ENCODE results near the gene PHKA2. TPM values are rescaled to one million over a fixed set of nuclear protein-coding genes. Genes with fewer than 3 reads are reported as not detected.

The PHKA2 gene
- total RNA-seq, 1 donor = 8.2 TPM

DNA sequence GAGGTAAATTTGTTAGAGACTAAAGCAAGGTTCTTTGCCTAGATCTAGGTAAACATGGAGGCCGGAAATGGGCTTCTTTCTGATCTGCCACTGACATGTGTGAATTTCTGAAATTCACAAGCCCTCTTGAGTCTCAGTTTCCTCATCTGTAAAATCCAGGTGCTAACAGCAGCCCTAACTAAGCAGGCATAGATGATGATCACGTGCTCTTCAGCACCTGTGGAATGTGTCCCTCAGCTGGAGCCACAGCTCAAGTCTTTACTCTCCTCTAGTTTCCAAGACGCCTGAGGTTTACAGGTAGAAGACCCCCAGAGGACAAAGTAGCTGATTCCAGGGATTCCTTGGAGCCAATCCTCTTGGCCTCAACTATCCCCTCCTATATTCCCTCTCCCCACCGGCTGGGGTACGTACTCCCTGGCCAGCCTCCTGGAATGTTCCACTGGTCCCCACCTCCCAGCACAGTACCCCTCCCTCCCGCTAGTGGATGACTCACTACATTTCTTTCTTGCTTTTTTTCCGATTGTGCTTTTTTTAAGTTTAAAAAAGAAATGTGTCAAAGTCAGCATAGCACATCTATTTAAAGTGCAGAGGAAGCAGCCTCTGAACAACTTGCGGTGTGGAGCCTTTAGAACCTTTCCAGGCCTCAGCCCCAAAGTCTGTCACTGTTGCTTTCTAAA lies 98.4 kb downstream of the PHKA2 start:
- no peak overlapping the region for H3K4me3 ChIP-seq (ENCODE audit: low read depth, low read length)
- DNase-seq (ENCODE audit: low read depth) = no peak

DNA sequence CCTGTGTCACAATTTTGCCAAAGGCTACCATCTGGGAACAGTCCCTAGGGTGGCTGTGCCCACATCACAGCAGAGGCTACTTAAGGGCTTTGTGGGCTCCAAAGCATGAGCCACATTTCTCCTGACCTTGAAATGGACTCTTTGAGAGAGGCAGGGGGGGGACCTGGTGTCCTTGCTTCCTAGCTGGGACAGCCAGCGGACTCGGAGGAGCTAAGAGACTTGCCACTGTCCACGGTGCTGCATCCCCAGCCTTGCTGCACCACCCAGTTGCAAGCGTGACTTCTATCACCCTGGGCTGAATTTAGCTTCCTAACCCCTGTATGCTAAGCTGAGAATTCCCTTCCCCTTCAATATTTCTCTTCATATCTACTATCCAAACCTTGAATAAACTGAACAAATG lies 99.0 kb downstream of the PHKA2 start:
- no peak overlapping the region for H3K4me3 ChIP-seq (ENCODE audit: low read depth, low read length)
- TF ChIP-seq, protein P1, sequence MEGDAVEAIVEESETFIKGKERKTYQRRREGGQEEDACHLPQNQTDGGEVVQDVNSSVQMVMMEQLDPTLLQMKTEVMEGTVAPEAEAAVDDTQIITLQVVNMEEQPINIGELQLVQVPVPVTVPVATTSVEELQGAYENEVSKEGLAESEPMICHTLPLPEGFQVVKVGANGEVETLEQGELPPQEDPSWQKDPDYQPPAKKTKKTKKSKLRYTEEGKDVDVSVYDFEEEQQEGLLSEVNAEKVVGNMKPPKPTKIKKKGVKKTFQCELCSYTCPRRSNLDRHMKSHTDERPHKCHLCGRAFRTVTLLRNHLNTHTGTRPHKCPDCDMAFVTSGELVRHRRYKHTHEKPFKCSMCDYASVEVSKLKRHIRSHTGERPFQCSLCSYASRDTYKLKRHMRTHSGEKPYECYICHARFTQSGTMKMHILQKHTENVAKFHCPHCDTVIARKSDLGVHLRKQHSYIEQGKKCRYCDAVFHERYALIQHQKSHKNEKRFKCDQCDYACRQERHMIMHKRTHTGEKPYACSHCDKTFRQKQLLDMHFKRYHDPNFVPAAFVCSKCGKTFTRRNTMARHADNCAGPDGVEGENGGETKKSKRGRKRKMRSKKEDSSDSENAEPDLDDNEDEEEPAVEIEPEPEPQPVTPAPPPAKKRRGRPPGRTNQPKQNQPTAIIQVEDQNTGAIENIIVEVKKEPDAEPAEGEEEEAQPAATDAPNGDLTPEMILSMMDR (IDR thresholded peaks at IDR 0.05; ENCODE audit: insufficient read depth, low read depth, low read length) = no peak
- DNase-seq (ENCODE audit: low read depth) = no peak

More for the DNA sequence above, 98.4 kb downstream of the PHKA2 start:
- TF ChIP-seq, protein P1 (IDR thresholded peaks at IDR 0.05; ENCODE audit: insufficient read depth, low read depth, low read length) = no peak

DNA sequence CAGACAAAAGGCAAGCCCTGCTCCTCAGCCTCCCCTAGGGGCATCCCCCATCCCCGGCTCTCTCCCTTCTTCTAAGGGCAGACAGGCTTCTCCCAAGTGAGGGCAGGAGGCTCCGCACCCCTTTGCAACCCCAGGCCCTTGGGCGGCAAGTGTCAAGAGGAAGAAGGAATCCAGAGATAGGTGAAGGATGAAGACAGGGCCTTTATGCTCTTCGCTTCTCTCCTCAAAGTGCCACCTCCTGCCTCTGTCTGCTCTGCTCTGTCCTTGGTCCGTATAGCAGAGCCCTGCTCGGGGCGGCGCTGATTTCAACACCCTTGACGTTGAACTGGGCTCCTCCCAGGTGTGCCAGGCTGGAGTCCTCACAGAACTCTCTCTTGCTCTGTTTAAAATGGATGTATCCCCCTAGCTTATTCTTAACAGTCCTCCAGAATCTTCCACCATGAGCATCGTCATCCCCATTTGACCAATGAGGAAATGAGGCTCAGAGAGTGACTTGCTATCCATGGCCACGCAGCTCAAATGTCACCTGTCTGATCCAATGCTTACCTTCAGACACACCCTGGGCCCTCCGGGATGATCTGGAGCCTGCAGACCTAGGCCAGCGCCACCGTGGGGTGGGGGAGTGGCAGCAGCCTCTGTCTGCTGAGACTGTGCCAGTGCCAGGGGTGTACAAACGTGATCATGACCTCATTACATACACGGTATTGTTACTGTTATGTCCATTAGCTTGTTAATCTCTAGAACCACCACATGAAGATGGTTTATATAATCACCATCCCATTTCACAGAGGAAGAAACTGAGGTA lies 99.8 kb downstream of the PHKA2 start:
- DNase-seq (ENCODE audit: low read depth) = no peak
- TF ChIP-seq, protein P1 (IDR thresholded peaks at IDR 0.05; ENCODE audit: insufficient read depth, low read depth, low read length) = no peak
- H3K4me3 ChIP-seq (ENCODE audit: low read depth, low read length) = no peak overlapping the region

DNA sequence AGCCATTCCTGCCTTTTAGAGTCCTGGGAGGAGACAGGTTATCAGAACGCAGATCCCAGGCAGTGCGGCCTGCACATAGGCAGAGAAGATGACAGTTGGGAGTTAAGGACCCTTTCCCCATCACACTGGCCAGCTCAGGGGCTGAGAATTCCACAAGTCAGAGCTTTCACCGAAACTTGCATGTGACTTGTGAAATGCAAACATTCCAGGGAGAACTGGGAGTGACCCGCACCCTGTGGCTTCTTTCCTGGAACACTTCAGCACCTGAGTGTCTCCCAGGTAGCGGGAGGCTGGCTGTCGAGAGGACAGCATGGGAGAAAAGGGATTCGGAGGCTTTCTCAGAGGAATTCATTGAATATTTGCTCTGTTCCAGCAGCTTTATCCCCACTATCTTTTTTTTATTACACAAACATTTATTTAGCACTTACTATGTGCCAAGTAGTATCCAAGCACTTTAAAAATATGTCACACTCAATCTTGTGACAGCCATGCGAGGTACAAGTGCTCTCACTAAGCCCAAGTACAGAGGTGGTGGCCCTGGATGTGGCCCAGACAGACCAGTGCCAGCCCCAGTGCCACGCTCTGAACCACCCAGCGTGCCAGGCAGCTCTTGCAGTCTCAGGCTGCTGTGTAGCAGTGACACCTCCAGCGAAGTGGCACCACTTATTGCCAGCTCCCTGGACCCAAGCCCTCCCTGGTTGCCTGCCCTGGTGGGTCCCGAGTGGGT lies 100.5 kb downstream of the PHKA2 start:
- DNase-seq (ENCODE audit: low read depth) = no peak
- no peak overlapping the region for H3K4me3 ChIP-seq (ENCODE audit: low read depth, low read length)
- TF ChIP-seq, protein P1 (IDR thresholded peaks at IDR 0.05; ENCODE audit: insufficient read depth, low read depth, low read length) = no peak

DNA sequence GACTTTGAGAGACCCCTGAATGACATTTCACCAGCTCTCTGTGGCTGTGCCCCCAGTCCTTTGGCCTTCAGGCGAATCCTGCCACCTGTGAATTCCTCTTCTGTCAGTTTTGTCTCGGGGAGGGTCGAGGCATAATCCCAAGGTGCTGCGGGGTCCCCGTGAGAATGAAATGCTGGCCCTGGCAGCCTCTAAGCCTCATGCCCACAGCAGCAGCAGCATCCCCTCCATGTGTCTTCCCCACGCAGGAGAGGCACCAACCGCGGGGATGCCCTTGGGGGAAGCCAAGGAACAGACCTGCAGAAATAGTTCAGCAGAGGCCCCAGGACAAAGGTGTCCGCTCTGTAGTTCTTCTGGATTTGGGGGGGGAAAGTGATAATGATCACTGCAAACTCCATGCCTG lies 104.8 kb downstream of the PHKA2 start:
- no peak overlapping the region for H3K4me3 ChIP-seq (ENCODE audit: low read depth, low read length)
- DNase-seq (ENCODE audit: low read depth) = no peak
- TF ChIP-seq, protein P1 (IDR thresholded peaks at IDR 0.05; ENCODE audit: insufficient read depth, low read depth, low read length) = no peak

DNA sequence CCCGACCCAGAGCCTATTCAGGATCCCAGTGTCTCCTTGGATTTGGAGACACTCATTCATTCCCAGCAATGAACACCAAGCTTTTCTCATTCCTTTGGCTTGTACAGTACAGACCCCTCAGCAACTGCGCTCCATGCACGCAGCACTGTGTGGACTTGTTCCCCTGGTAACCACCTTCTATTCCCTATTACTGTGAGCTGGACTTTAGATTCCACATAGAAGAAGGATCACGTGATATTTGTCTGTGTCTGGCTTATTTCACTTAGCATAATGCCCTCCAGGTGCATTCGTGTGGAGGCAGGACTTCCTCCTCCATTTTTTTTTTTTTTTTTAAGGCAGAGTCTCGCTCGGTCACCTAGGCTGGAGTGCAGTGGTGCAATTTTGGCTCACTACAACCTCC lies 106.4 kb downstream of the PHKA2 start:
- no peak for DNase-seq (ENCODE audit: low read depth)
- TF ChIP-seq, protein P1 (IDR thresholded peaks at IDR 0.05; ENCODE audit: insufficient read depth, low read depth, low read length) = no peak
- no peak overlapping the region for H3K4me3 ChIP-seq (ENCODE audit: low read depth, low read length)
